ENCODE results near the gene HOXC6.

The HOXC6 gene

DNA sequence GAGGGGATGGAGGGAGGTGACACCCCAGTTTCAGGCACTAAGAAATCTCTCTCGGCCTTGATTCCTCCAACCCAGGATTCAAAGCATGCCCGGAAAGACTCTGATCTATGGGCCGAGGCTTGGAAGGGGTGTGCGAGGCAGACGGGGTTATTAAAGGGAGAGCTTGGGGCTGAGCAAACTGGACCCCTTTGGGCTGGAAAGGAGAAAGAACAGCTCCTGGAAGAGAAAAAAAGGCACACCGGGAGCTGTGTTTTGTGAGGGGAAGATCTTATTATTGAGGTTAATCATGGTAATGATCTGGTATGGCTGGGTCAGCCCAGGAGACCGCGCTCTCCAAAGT, 19.7 kb downstream of the HOXC6 start:
- no peaks in the 10 kb centered on the region for H3F3A ChIP-seq (ENCODE audit: low read depth)

DNA sequence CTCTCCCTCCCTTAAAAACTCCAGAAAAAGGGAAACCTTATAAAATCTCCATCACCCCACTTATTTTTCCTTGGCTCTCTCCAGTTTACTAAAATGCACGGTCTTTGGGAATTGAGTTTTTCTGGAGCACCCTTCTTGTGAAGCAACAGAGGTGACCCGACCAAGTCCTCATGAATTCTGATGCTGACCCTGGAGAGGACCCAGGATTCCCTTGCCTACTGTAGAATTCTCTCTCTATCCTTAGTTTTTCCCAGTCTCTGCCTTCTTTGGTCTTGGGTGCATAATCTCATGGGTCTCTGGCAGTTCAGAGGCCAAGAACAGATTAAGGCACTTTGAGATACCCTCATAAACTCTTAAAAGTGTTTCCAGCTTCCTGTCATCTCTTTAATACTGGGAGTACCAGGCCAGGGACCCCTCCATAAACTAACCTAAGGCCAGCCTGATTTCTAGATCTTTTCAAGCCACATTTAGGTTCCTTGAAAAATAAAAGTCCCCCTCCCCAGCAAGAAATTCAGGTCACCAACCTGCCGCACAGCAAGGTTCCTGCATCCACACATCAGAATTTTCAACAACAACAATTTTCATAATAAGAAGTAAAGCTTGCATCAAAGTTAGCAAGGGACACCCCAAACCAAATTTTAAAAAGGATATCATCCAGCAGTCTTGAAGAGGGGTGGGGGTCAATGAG, 20.3 kb downstream of the HOXC6 start:
- Histone ChIP-seq H3K9ac (ENCODE audit: low read depth, low read length, poor library complexity, severe bottlenecking) (no peak overlapping the region), H3K4me1 (ENCODE audit: insufficient read depth, low read length, poor library complexity, severe bottlenecking) (peaks cover 59% of the 10 kb centered on the region), H3K4me3 (ENCODE audit: low read length, poor library complexity, severe bottlenecking) (no peak overlapping the region), H2AFZ (ENCODE audit: low read length) (no peak overlapping the region), H3K9me2 (replicated peaks; ENCODE audit: low read depth, low read length) (no peaks in the 10 kb centered on the region), H3K9me3 (ENCODE audit: insufficient read depth, low read depth, low read length) (no peaks in the 10 kb centered on the region), H4K20me1 (ENCODE audit: insufficient read depth, low read length, poor library complexity, severe bottlenecking) (peaks cover 84% of the 10 kb centered on the region), H3K79me2 (ENCODE audit: insufficient read depth, low read length) (peaks cover 93% of the 10 kb centered on the region), H3K4me2 (ENCODE audit: low read depth, low read length, poor library complexity, severe bottlenecking) (no peak overlapping the region), H3F3A (ENCODE audit: low read depth) (no peaks in the 10 kb centered on the region), H3K27me3 (ENCODE audit: insufficient read depth, low read length, poor library complexity, severe bottlenecking) (no peaks in the 10 kb centered on the region), H3K36me3 (ENCODE audit: insufficient read depth, low read length) (peaks cover 13% of the 10 kb centered on the region; the same call in 1 of the 2 replicates)
- TF ChIP-seq EZH2phosphoT487 (IDR thresholded peaks at IDR 0.05; ENCODE audit: borderline replicate concordance): no peak
- TF ChIP-seq, protein P1, sequence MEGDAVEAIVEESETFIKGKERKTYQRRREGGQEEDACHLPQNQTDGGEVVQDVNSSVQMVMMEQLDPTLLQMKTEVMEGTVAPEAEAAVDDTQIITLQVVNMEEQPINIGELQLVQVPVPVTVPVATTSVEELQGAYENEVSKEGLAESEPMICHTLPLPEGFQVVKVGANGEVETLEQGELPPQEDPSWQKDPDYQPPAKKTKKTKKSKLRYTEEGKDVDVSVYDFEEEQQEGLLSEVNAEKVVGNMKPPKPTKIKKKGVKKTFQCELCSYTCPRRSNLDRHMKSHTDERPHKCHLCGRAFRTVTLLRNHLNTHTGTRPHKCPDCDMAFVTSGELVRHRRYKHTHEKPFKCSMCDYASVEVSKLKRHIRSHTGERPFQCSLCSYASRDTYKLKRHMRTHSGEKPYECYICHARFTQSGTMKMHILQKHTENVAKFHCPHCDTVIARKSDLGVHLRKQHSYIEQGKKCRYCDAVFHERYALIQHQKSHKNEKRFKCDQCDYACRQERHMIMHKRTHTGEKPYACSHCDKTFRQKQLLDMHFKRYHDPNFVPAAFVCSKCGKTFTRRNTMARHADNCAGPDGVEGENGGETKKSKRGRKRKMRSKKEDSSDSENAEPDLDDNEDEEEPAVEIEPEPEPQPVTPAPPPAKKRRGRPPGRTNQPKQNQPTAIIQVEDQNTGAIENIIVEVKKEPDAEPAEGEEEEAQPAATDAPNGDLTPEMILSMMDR (conservative IDR thresholded peaks at IDR 0.05; ENCODE audit: low read length): no peak

More for the DNA sequence above, 19.7 kb downstream of the HOXC6 start:
- Histone ChIP-seq H3K79me2 (ENCODE audit: insufficient read depth, low read length) (peaks cover 95% of the 10 kb centered on the region), H3K27me3 (ENCODE audit: insufficient read depth, low read length, poor library complexity, severe bottlenecking) (no peaks in the 10 kb centered on the region), H2AFZ (ENCODE audit: low read length) (no peak overlapping the region), H3K9ac (ENCODE audit: low read depth, low read length, poor library complexity, severe bottlenecking) (no peak overlapping the region), H3K36me3 (ENCODE audit: insufficient read depth, low read length) (peaks cover 13% of the 10 kb centered on the region; the same call in 1 of the 2 replicates), H3K9me2 (replicated peaks; ENCODE audit: low read depth, low read length) (no peaks in the 10 kb centered on the region), H3K4me1 (ENCODE audit: insufficient read depth, low read length, poor library complexity, severe bottlenecking) (peaks cover 63% of the 10 kb centered on the region), H3K4me3 (ENCODE audit: low read length, poor library complexity, severe bottlenecking) (no peak overlapping the region), H4K20me1 (ENCODE audit: insufficient read depth, low read length, poor library complexity, severe bottlenecking) (peaks cover 86% of the 10 kb centered on the region), H3K4me2 (ENCODE audit: low read depth, low read length, poor library complexity, severe bottlenecking) (no peak overlapping the region), H3K9me3 (ENCODE audit: insufficient read depth, low read depth, low read length) (no peaks in the 10 kb centered on the region)
- TF ChIP-seq EZH2phosphoT487 (IDR thresholded peaks at IDR 0.05; ENCODE audit: borderline replicate concordance): no peak
- TF ChIP-seq, protein P1 (conservative IDR thresholded peaks at IDR 0.05; ENCODE audit: low read length): no peak

DNA sequence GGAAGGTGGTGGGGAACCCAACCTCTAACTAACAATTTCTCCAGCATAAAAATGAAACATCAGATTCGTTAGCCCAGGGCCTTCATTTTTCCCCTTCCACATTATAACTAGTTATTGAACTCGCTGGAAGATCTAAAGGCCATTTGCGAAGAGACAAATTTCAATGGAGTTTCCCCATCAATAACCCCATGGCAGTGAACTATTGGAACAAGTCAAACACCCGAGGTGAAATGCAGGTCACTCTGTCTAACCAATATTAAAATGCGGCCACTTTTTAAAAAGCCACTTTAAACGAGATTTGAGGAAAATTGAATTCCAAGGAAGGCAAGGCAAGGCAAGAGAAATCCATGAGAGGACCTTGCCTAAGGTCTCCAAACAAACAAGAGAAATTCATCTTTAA, 20.9 kb downstream of the HOXC6 start:
- Histone ChIP-seq H3K9ac (ENCODE audit: low read depth, low read length, poor library complexity, severe bottlenecking) (no peak overlapping the region), H2AFZ (ENCODE audit: low read length) (no peak overlapping the region), H3K9me3 (ENCODE audit: insufficient read depth, low read depth, low read length) (no peaks in the 10 kb centered on the region), H3K79me2 (ENCODE audit: insufficient read depth, low read length) (peaks cover 88% of the 10 kb centered on the region), H3K9me2 (replicated peaks; ENCODE audit: low read depth, low read length) (no peaks in the 10 kb centered on the region), H3K36me3 (ENCODE audit: insufficient read depth, low read length) (peaks cover 16% of the 10 kb centered on the region; the same call in 1 of the 2 replicates), H3F3A (ENCODE audit: low read depth) (no peaks in the 10 kb centered on the region), H3K4me3 (ENCODE audit: low read length, poor library complexity, severe bottlenecking) (no peak overlapping the region), H3K4me2 (ENCODE audit: low read depth, low read length, poor library complexity, severe bottlenecking) (no peak overlapping the region), H4K20me1 (ENCODE audit: insufficient read depth, low read length, poor library complexity, severe bottlenecking) (peaks cover 81% of the 10 kb centered on the region), H3K27me3 (ENCODE audit: insufficient read depth, low read length, poor library complexity, severe bottlenecking) (no peaks in the 10 kb centered on the region), H3K4me1 (ENCODE audit: insufficient read depth, low read length, poor library complexity, severe bottlenecking) (peaks cover 54% of the 10 kb centered on the region)
- no peak for TF ChIP-seq EZH2phosphoT487 (IDR thresholded peaks at IDR 0.05; ENCODE audit: borderline replicate concordance)
- TF ChIP-seq, protein P1 (conservative IDR thresholded peaks at IDR 0.05; ENCODE audit: low read length): no peak

Data from Loucy (cell line).